Parathyroid adenoma (tissue), 2 donors: ENCODE data around the gene CCDC142.
A peak's percentile ranks its signal among the peaks of the same experiment; 100 is the strongest.

ENCODE experiments used
- H2AFZ ChIP-seq: fragments of 300-600 bp; sonication (generic); one replicate; pipeline ENCODE4 v1.7.0; 2017; ENCODE audit warnings: antibody characterized with exemption, mild to moderate bottlenecking
- H3K27ac ChIP-seq: fragments of 300-600 bp; sonication (generic); one replicate; pipeline ENCODE4 v1.7.0; 2017
- H3K27me3 ChIP-seq: fragments of 300-600 bp; sonication (generic); one replicate; pipeline ENCODE4 v1.7.0; 2017; ENCODE audit warnings: low read length; ENCODE audit not compliant: control insufficient read depth, insufficient read depth
- H3K36me3 ChIP-seq: fragments of 300-600 bp; sonication (generic); one replicate; pipeline ENCODE4 v1.7.0; 2017; ENCODE audit warnings: low read length; ENCODE audit not compliant: control insufficient read depth, insufficient read depth
- H3K4me1 ChIP-seq: fragments of 300-600 bp; sonication (generic); one replicate; pipeline ENCODE4 v1.7.0; 2017; ENCODE audit warnings: control low read depth
- H3K4me2 ChIP-seq: fragments of 300-600 bp; sonication (generic); one replicate; pipeline ENCODE4 v1.7.0; 2017; ENCODE audit warnings: low read length
- H3K4me3 ChIP-seq: fragments of 300-600 bp; sonication (generic); one replicate; pipeline ENCODE4 v1.7.0; 2017; ENCODE audit warnings: low read depth, low read length
- H3K79me2 ChIP-seq: fragments of 300-600 bp; sonication (generic); one replicate; pipeline ENCODE4 v1.7.0; 2017; ENCODE audit warnings: control low read depth
- H3K9ac ChIP-seq: fragments of 300-600 bp; sonication (generic); one replicate; pipeline ENCODE4 v1.7.0; 2017; ENCODE audit warnings: mild to moderate bottlenecking
- H3K9me3 ChIP-seq: fragments of 300-600 bp; sonication (generic); one replicate; pipeline ENCODE4 v1.7.0; 2017; ENCODE audit warnings: low read length; ENCODE audit not compliant: control insufficient read depth
- CTCF ChIP-seq: fragments of 300-600 bp; sonication (generic); IDR thresholded peaks from one replicate; pipeline ENCODE4 v1.7.0; 2017; ENCODE audit warnings: antibody characterized with exemption, mild to moderate bottlenecking
- donor health status: primary hyperparathyroidism.

Gene CCDC142

DNA sequence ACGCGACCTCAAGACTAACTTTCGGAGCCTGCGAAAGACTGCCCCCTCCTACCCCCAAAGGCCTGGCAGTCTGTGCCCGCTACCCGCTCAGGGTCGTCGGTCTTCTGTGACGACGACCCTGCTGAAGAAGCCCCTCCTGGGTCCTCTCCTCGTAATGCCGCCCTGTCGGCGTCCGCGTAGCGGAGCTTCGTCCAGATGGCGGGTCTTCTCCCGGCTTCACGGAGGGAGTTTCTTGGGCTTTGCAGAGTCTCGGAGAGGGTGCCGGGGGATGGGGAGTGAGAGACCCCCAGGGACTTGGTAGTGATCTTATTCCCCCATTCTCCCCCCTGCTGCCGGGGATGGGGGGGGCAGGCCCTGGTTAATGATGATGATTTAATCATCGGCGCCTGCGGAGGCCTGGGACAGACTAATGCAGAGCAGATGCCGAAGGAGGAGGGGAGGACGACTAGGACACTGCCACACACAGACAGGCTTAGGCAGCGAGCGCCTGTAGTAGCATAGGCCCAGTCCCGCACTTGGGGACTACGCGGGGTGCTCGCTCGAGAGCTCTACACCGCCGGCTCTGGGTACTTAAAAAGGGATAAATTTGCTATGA is 25.2 kb upstream of the CCDC142 start:
- peak overlapping the region; percentile 99 for H2AFZ ChIP-seq
- H3K27me3 ChIP-seq = no peaks in the 10 kb centered on the region
- TF ChIP-seq CTCF = no peak
- H3K4me3 ChIP-seq = peak overlapping the region; percentile 91
- peak overlapping the region; percentile 98 for H3K27ac ChIP-seq
- peaks cover 4% of the 10 kb centered on the region for H3K79me2 ChIP-seq
- peak overlapping the region; percentile 89 for H3K4me2 ChIP-seq
- H3K9me3 ChIP-seq = no peaks in the 10 kb centered on the region
- H3K36me3 ChIP-seq = no peaks in the 10 kb centered on the region
- no peak overlapping the region for H3K9ac ChIP-seq
- peaks cover 17% of the 10 kb centered on the region for H3K4me1 ChIP-seq

DNA sequence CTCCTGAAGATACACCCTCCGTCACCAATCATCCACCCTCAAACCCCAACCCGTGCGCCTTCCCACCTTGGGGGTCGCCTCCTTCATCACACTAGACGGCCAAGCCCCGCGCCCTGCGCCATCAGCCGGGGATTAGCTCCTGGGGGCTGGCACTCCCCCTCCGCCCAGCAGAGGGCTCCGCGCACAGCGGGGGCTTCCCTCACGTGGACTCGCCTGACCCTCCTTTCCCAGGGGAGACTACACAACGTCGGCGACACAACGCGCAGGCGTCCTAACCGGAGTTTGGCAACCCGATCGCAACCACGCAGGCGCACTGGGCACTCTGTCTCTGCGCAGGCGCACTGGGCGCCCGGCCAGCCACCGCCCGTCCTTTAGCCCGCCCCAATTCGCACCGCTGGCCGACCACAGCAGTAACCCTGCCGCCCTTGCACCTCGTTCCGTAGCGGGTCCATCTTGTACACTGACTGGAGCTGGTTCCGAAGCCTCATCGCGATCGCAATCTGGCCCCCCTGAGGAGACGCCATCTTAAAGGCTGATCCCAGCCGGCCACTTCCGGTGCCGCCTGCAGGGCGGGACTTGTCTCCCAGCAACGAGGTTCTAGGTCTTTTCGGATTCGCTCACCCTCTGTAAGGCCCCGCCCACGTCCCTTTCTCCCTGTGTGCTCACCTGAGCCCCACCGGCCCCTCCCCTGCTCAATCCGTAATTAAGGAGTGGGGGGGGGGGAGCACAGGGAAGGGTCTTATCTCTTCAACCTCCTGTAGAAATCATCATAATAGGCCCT is 24.5 kb upstream of the CCDC142 start, which contains the start of gene PCGF1:
PCGF1 (minus strand) TSS at position 551 of the 781 bp plus-strand sequence; CDS start at position 524, 27 bp downstream.
- H3K4me3 ChIP-seq = peak within 1 kb of the TSS; percentile 91
- H3K9ac ChIP-seq = peak within 1 kb of the TSS; percentile 70
- no peaks in the 10 kb centered on the region for H3K27me3 ChIP-seq
- no peaks in the 10 kb centered on the region for H3K9me3 ChIP-seq
- H3K27ac ChIP-seq = peak within 1 kb of the TSS; percentile 98
- peaks cover 4% of the 10 kb centered on the region for H3K79me2 ChIP-seq
- H2AFZ ChIP-seq = peak within 1 kb of the TSS; percentile 99
- H3K36me3 ChIP-seq = no peaks in the 10 kb centered on the region
- TF ChIP-seq CTCF = peak; percentile 24
- peaks cover 17% of the 10 kb centered on the region for H3K4me1 ChIP-seq
- H3K4me2 ChIP-seq = peak within 1 kb of the TSS; percentile 89

- H3K36me3 ChIP-seq = no peaks in the 10 kb centered on the region
- H3K4me1 ChIP-seq = peaks cover 17% of the 10 kb centered on the region
- TF ChIP-seq CTCF = no peak
- H3K4me2 ChIP-seq = peak overlapping the region; percentile 11
- no peak overlapping the region for H3K9ac ChIP-seq
- no peak overlapping the region for H2AFZ ChIP-seq
- H3K79me2 ChIP-seq = peaks cover 4% of the 10 kb centered on the region
- no peaks in the 10 kb centered on the region for H3K9me3 ChIP-seq
- no peak overlapping the region for H3K4me3 ChIP-seq
- no peak overlapping the region for H3K27ac ChIP-seq
- H3K27me3 ChIP-seq = no peaks in the 10 kb centered on the region
These were observed 22.8 kb upstream of the CCDC142 start for GRCh38 chr2:74505448-74506246.

- Histone ChIP-seq H3K36me3 (no peaks in the 10 kb centered on the region), H3K9ac (no peak overlapping the region), H3K27me3 (no peaks in the 10 kb centered on the region), H3K79me2 (peaks cover 4% of the 10 kb centered on the region), H3K27ac (no peak overlapping the region), H3K4me2 (no peak overlapping the region), H2AFZ (no peak overlapping the region), H3K4me1 (peaks cover 17% of the 10 kb centered on the region), H3K9me3 (no peaks in the 10 kb centered on the region), H3K4me3 (no peak overlapping the region)
- no peak for TF ChIP-seq CTCF
These were observed 21.8 kb upstream of the CCDC142 start for GRCh38 chr2:74504591-74504990.
